NCI-H187 treated with DMSO at 0.1 percent for 48 hours (cell line): ENCODE measurements around the gene MITF.

ENCODE experiments used
- DNase-seq: peaks from one replicate; lab custom pipeline; 2025; lab: John Stamatoyannopoulos, UW

MITF gene

DNA sequence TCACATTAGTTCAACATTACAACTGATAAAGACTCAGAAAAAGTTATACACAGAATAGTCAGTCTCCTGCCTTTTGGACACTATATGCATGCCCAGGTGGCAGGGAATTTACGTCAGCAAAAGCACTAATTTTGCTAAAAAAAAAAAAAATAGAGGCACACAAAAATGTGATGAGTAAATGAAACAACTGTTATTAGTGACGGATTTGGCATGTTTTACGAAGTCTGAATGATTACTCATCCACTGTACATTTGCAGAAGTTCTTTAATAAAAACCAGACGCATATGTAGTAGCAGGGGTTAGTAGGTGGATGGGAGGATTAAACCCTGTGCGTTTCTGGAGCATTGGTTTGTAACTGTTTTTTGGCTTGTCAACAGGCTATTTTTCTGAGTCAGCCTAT, 99.0 kb downstream of the MITF start:
- no peak for DNase-seq

DNA sequence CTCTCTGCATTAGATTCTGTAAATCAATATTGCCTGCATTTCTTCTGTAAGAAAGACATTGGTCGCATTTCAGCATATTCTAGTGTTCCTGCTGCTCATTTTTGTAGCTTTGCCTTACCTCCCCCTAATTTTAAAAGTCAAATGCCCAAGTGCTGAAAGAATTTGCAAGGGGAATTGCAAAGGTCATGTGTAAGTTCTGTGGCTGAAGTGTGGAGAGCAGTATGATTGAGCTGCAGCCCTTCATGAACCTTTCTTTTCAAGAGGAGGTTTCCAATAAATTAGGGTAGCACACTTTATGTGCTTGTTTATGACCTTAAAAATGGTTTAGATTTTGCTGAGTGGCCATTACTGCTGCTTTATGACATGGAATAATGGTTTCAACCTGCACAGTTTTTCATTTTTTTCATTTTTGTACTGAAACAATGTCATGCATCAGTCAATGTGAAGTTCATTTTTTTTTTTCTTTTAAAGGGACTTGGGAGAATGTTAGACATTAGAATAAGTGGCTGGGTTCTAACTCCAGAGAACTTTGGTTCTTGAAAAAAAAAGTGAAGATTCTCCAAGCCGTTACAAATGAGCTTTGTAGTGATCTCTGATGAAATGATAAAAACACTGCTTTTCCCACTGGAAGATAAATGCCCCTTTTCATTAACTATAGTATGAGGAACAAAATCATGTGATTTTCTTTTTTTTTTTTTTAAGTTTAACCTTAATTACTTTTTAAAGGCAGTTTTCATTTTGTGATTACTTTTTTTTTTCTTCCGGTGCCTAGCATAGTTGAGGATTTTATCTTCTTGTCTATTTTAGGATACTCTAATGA, 99.6 kb downstream of the MITF start:
- no peak for DNase-seq

DNA sequence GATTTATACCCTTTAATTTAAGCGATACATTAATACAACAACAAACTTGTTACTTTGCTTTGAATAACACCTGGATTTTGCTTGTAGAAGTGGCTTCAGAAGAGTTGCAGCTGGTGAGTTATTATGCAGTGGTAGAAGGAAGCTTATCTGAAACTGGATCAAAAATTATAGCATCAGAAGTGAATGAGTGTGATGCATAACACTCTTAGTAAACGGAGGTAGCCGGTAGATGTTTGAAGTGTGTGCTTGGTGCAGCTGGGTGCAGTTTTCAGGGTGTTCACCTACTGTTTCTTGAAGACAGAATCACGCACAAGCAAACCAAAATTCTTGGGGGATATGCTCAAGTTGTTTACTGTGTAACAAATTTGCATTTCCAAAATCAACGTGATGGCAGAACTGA, 103.1 kb downstream of the MITF start:
- DNase-seq = no peak

DNA sequence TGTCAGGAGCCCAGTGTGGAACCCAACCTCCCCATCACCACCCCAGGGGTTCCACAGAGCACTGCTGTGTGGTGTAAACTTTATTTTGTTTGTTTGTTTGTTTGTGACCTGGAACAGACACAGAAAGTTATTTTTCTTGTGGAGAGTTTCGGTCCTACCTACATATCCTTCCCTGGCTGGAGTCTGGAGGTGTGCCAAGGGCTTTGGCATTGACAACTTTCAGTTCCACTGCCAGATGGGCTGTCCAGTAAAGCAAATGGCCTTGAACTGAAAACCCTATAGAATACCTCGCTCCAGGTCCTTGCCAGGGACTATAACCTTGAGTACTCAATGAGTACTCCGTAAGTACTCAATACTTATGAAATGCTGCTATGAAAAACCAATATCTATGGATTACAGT, 103.5 kb downstream of the MITF start:
- no peak for DNase-seq

DNA sequence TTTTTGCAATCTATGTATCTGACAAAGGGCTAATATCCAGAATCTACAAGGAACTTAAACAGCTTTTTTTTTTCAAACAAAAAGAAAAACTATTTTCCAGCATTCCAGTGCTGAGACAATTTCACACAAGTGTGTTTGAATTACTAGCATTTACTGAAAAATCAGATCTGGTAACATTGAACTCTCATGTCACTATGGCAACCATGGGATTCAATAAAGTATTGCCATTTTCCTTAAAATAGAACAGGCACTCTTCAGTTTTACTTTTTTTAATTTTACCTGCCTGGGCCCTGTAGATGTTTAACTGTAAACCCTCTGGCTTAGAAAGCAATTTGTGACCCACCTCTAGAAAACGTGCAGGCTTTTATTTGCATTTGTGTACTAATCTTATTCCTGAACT, 105.4 kb downstream of the MITF start:
- no peak for DNase-seq

DNA sequence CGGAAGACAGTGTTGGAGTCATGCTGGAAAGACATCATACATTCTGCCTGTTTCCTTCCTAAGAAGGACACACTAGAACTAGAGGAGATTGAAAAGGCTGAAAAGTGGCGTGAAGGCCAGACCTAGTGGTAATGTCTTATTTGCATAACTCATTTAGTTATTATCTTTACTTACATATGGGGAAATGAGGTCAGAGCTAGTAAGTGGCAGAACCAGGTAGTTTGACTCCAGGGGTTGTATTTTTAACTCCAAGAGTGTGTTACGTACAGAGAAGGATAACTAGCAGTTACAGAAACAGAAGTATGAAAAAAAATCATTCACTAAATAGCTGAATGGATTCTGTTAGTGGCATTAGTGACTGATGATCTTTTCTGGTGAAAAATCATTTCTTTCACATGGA, 108.0 kb downstream of the MITF start:
- DNase-seq = no peak

DNA sequence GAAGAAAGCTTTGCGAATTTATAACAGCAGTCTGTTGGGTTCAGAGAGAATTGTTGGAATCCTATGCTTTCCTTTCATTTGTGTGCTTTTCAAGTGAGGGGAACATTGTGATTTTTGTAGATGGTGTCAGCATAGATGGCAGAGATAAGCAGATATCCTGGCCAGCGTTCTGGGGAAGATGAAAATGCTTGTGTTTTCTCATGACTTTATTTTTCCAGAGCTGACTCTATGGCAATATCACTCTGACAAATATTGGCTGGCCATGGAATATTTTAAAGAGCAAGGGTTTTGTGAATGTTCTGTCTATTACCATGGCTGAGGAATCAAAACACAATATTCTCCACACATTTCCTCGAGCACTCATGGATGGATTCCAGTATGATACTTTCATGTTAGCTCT, 108.8 kb downstream of the MITF start:
- no peak for DNase-seq

DNA sequence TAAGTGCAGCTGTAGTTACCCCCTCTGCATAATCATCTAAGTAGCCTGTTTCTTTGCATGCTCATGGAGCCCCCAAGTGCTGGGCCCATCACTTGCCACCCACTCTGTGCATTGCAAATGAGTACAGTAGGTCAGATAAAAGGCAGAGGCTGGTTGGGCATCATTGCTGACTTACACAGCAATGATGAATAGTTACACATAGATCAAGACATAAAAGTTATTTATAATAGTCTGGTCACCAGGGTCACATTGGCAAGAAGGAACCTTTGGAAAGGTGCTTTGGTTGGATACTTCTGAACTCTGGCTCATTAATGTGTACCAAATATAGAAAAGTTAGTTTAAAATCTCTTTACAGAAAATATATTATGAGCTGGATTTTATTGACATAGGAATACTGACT, 111.6 kb downstream of the MITF start:
- no peak for DNase-seq

DNA sequence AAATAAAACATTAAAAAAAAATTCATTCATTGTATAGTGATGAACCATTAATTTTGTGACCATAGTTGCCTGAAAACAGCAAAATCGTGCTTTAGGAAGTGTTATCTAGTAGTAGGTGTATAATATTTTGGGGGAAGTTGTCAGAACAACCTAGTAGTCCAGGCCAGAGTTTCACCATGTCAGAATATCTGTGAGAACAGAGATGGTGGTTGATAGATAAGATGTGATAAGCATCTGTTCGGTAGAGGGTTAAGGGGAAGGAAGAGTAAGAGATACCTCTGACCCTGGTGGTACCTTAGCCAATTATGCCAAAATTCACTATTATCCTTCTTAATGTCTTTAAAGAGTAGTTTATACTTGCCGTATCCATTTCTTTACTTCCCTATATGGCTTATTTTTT, 113.8 kb downstream of the MITF start:
- no peak for DNase-seq

DNA sequence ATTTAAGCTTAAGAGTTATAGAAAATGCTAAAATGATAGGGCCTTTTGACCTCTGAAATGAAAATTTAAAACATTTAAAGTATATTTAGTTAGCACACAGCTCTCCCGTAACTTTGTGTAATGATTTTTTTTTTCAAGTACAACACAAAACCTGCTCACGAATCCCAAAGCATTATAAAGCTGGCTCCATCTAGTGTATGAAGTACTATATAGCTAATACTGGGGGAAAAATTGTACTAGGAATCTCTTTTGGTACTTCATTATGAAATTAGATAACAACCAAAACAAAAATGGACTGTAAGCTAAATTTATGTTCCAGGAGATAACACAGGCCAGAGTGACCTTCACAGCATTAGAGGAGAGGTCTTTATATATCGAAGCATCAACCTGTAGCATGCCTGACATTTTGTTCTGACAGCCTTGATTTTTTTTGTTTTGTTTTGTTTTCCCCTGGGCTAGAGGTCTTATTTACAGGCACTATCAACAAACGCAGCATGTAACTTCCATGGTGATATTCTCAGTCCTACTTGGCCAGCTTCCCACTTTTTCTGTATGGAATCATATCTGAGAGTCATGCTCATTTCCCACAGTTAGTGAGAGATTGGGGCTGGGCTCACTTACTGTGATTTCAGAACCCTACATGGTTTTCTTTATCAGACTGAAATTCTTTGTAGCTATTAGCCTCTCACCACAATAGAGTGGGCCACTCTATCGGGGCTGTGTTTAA, 116.3 kb downstream of the MITF start:
- DNase-seq = no peak

DNA sequence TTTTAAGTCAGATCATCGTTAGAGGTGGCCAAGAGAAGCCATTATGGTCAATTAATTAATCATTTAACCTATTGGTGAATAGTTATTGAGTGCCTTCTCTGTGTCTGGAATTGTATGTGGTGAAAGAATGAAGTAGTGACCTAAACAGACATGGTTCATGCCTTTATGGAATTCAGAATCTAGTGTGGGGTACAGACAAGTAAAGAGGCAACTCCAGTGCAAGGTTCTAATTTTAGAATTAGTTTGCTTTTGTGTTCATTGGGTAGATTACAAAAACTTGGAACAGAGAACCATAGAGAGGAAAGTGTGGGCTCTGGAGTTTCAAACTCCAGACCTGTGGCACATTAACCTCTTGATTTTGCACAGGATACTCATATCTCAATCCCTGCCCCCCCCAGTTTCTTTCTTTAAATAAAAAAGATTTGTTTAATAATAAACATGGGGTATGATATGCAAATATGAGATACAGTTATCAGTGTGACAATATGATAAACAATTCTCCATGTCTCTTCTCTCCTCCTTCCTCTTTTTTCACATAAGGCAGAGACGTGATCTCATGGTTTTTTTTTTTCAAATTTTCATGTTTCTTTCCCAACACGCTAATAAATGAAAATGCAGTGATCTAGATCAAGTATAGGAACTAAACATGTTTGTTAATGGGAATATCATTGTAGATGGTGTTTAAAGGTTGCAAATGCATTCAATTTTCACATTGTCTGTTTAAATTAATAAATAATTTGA, 117.9 kb downstream of the MITF start:
- DNase-seq = no peak

DNA sequence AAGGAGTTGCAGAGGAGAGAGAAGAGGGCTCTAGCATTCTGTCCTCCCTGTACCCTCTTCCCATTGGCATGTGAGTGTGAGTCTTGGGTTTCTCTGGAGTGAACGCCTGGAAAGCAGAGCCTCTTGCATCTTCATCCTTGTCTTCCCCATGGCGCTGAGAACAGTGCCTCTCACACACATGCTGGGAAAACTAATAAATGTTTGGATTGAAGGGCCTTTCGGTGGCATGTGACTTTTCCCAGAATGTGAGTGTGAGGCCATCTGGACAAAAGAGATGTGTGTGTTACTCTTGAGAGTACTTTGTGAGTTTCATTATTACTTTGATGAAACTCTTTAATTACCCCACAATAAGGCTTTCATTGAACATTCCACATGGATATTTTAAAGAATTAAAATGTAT, 122.3 kb downstream of the MITF start:
- DNase-seq = no peak

DNA sequence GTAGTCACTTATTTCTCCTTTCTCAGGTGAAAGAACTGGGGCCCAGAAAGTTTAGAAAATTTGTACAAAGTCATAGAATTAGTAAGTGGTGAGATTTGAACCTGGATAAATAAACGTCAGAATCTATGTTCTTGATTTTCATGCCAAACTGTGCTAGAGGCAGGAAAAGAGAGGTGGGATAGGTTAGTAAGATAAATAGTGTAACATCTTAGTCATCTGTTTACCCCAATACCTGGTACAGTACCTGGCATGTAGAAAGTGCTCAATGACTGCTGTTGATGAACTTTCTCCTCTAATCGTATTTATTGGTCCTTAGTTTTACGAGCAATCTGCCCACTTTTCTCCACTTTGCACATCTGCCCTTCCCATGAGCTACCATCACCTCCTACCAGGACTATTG, 124.9 kb downstream of the MITF start:
- DNase-seq = no peak

DNA sequence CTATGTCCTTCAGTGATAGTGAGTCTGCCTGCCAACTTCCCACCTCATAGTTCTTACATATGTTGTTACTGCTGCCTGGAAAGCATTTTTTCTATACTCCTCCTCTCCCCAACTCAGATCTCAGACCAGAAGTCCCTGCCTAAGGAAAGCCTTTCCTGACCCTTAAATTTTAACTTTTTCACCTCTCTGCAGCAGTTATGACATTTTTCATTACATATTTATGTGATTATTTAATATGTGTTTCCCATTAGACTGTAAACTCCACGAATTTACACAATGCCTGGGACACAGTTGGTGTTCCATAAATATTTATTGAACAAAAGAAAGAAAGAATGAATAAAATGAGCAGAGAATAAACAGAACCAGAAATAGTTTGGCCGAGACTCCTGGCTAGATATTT, 125.5 kb downstream of the MITF start:
- no peak for DNase-seq

DNA sequence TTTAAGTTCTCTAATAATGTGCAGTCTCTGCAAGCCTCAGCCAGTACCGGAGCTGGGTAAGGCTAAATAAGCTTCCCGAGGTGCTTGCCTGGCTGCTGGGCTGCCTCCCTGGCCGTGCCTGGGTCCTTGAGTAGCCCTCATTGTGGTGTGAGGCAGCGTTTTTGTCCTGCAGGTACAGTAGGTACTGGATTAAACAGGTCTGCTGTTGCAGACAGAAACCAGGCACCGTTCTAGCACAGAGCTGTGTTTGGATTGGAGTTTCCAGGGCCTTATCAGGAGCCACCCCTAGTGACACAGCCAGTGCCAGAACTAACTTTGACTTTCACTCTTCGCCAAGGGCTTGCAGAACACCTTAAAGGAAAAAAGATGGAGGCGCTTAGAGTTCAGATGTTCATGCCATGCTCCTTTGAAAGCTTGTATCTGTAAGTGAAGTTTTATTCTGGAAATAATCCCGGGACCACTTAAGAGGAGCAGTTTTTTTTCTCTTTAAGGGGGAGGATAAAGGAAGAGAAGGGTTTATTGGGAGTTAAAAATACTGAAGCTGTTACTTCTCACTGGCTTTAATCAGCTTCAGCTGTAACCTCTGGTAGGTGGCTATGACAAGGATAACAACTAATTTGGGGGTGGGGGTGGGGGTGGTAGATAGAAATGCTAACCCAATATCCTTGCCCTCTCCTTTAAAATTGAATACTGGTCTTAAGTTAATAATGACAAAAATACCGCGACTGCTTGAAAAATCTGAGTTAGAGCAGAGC, 126.8 kb downstream of the MITF start:
- DNase-seq = no peak

DNA sequence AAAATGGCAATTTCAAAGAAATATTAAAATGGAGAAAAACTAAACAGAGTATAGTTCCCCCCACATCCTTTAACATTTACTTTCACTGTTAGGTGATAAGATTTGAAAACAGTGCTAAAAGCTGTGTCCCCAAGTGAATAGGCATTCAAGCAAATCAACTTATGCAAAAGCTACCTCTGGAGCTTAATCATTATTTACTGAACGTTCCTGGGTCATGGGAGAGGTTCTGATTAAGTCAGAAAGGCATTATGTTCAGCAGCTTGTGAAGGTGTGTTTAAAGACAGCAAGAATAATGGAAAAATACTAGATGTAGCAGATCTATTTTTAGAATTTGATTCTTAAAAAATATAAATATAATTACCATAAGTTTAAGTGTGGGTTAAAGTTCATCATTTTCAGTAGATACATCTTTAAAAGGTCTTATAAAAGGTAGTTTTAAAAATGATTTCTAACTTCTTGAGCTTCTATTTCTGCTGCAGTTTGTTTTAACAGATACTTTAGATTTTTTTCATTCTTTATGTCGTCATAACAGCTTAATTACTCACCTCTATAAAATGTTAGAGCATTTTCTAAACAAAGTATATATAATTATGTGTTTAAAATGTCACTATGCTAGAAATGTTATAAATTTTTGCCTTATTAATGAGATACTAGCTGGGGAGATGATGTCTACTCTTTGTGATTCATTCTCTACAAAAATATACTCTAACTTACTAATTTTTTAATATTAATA, 127.9 kb downstream of the MITF start:
- DNase-seq = no peak

DNA sequence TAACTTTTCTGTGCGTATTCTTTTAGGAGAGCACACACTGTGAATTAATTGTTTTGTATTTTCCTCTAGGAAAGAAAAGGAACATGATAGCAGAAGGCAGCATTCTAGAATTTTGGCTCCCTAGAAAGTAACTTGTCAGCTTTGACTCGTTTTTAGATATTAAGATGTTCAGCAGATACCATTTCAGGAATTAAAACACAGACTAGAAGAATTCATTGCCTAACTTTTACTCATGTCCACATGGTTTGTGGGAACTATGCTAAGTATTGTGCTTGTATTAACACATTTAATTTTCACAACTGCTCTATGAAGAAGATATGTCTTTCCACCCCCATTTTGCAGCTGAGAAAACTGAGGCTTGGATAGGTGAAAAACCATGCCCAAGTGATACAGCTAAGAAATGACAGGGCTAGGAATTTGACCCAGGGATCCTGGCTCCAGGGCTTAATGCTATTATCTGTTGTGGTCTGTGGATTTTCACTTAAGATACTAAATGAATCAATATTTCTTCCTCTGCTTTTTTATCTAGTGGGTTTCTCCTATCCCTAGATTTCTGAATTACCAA, 128.8 kb downstream of the MITF start:
- DNase-seq = no peak

DNA sequence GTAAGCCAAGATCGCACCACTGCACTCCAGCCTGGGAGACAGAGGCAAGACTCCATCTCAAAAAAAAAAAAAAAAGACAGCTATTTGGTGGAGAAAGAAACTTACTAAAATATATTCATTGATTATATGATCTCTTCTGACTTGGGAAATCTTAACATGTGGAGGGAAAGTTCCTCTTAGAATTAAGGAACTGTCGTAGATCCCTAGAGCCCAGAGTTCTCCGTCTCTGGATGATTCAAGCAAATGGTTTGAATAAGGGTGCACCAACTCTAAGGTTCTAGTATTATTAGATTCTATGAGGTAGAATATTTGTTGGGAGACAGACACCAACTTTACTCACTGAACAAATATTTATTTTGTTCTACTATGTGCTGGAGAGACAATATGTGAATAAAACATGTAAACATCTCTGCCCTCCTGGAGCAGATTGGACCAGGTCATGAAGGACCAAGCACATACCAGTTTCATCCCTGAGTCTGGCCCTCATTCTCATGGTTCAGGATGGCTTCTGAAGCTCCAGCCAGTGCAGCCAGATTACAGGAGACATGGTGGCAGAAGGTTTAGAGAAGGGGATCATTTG, 129.7 kb downstream of the MITF start:
- DNase-seq = no peak

DNA sequence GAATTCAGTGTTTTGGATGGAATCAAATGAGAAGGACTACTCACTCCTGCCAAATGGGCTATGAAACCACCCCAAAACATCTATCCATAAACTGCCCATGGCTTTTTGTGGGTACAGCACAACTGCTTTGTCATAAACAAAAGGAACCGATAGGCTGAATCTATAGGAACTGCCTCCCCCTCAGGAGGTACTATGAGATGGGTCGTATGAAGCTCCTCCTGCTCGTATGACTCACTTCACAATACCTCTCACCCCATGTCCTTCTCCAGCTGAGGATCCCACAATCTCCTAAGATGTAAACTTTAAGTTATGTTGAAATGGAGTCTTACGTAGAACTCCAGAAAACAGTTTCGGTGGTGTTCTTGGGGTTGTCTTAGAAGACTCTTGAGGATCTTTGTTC, 130.4 kb downstream of the MITF start:
- no peak for DNase-seq

DNA sequence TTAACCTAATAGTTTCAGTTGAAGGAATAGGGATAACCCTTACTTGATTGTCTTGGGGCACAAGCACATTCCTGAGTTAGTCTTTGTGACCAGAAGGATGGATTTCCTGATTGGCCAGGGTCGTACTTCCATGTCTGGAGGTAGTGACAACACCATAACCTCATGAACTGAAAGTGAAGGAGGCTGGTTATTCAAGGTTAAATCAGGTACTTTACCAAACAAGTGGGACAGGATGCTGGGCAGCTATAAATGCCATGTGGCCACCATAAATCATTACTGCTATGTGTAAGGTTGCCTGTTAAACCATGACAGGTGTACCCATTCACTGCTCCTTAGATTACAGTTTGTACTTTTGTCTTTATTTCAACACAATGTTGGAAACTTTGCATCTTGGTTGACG, 132.0 kb downstream of the MITF start:
- DNase-seq = no peak

DNA sequence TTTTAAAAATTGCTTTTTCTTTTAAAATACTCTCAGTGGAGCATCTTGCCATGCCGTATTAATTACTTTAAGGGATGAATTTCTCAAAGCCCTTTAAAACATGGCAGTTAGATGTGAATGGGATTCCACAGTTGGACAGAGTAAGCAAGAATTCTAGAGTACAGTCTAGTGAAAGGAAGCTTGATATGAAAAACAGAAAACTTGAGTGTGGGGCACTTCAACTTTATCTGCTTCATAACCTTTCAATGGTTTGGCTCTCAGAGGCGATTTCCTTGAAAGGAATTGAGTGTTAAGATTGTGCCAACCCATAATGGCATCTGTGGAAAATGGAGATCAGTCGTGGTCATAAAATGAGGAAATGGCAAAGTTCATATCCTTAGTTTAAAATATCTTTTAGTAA, 132.6 kb downstream of the MITF start:
- DNase-seq = no peak
